Germinal center (tissue), 1 donor: ENCODE measurements around the gene CDK15.

Experiments
- DNase-seq: peaks from one replicate; pipeline ENCODE4 v3.0.0; 2012; ENCODE audit warnings: mixed read lengths, low spot score

The CDK15 gene

DNA sequence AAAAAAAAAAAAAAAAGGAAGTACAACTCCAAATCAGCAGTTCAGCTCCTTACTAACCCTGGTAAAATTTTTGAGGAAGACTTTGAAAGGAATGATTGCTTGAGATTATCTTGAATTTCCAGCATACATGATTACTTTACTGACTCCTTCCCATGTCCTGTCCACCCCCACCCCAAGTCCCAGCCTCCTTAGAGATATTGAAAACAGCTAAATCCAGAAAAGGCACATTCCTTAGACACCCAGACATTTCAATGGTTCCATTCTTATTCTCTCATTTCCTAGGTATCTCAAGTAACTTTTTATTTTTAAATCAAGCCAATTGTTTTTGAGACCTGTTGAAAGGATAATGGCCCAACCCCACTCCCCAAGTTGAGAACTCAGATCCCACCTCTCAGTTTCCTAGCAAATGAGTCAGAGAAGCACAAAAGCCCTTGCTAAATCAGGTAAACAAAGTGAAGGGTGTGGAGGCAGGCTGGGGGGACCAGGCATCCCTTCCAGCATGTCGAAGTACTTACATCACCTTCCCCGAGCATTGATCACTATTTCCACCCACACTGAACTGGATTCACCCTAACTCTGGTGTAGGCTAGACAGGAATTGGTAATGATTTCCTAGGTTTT is 131.9 kb downstream of the CDK15 start:
- no peak for DNase-seq

DNA sequence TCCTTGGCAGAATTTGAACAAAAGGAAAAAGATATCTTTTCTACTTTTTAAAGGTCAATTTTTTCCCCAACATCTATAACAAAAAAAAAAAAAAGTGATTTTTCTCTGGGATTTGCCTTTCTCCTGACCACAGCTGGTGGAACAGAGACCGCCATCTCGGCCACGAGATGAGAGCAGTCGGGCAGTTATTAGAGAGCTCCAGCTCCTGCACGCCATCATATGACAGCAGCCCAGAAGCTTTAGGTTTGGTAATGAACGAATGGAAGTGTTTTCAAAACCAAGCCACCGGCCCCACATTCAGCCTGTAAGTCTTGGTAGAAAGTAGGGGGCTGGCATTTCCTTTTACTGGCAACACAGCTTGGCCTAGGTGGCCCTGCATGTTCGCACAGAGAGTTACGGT is 132.4 kb downstream of the CDK15 start:
- no peak for DNase-seq

DNA sequence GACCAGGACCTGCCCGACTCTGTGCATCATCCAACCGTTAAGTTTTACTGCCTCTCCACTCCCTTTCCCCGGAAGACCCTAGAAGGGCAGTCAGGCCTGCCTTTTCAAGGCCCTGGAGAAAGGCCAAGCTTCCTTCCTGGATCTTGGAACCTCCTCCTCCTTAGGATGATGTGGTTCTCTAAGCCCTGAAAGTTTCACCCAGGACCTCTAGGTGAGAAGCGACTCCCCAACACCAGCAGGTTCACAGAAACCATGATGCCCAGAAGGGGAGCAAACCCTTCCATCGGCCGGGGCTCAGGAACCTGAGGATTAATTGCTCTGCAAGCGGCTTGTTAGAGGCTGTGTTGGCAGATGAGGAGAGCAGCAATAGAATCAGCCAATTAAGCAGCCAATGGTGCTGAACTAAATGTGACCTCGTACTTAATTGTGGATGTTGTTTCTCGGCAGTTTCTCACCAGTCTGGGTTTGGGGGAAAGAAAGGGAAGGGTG is 133.2 kb downstream of the CDK15 start:
- DNase-seq, result no peak

DNA sequence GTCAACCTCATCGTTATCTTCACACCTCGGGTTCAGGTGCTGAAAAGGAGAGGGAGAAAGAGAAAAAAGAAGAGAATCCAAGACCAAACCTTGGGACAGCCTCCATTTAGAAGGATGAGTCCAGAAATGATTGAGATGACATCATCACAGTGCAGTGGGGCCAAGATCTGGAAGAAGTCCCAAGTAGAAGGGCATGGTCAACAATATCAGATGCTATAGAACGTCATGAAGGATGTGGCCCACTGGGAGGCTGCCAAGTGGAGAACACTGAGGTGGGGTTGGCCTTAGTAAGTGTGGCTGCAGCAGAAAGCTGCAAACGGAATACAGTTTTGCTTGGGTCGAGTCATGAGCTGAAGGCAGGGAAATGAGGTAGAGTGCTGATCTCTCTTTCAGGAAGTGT is 136.2 kb downstream of the CDK15 start:
- no peak for DNase-seq
